Activated CD8-positive, alpha-beta memory T cell treated with anti-CD3 and anti-CD28 coated beads for 48 hours (primary cell): ENCODE results near the gene KIAA1549.
"Not testable (repeated sequence)": the region's sequence is repeated elsewhere in the genome, so short reads cannot be mapped to it uniquely, and the experiment has no call there.

Experiments
- DNase-seq, 3 experiments: peaks; one replicate each; pipeline ENCODE4 v3.0.0-alpha.2; 2020; ENCODE audit warnings: low read depth in 2 of 3, low spot score in 2 of 3

KIAA1549 gene

DNA sequence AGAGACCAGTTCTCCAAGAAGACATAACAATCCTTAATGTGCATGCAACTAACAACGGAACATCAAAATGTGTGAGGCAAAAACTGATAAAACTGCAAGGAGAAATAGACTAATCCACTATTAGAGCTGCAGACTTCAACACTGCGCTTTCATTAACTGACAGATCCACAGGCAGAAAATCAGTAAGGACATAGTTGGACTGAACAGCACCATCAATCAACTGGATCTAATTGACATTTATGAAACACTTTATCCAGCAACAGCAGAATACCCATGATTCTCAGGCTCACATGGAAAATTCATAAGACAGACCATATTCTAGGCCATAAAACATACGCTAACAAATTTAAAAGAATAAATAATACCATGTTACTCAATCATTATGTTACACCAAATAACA lies 161.6 kb downstream of the KIAA1549 start:
- DNase-seq: no peak

DNA sequence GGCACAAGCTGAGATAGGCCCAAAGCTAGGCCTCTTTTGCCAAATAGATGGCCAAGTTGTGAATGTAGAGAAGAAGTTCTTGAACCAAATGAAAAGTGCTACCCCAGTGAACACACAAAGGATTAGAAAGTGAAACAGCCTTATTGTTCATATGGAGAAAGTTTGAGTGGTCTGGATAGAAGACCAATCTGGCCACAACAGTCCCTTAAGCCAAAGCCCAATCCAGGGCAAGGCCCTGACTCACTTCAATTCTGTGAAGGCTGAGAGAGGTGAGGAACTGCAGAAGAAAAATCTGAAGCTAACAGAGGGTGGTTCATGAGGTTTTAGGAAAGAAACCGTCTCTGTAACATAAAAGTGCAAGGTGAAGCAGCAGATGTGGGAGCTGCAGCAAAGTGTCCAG lies 164.5 kb downstream of the KIAA1549 start:
- no peak for DNase-seq

DNA sequence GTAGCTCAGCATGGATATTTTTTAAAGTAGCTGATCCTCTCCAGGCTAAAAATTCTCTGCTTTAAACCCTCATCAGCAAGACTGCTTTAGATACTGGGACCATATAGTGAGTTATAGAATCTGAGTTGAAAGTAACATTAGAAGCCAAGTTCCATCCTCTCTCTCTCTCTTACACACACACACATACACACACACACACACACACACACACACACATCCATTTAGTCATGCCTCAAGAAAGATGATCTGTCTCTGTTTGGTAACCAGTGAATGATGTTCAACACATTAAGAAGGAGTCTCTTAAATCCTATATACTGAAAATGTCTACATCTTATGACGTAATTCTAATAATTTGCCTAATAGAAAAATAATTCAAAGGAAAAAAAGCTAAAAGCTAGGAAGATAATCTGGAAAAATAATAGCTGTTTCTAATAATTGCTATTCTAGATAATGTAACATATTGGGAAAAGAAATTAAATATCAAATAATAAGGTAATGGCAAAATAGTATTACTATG lies 166.3 kb downstream of the KIAA1549 start:
- no peak for DNase-seq

DNA sequence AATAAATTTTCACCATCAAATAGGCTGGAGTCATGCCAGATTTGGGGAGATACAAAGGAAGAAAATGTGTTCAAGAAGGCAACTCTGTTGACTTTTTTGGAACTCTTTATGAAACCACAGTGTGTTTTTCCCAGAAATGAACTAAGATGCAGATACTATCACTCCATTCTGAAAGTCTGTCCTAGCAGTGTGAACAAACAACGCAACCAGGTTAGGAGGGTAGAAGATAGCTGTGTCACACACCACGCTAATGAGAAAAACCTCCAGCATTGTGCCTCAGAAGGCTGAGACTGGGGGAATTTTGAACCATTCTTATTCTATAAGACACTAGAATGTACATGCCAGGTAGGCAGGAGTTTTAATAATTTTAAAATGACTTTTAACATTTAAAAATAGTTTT lies 167.2 kb downstream of the KIAA1549 start:
- DNase-seq: no peak

DNA sequence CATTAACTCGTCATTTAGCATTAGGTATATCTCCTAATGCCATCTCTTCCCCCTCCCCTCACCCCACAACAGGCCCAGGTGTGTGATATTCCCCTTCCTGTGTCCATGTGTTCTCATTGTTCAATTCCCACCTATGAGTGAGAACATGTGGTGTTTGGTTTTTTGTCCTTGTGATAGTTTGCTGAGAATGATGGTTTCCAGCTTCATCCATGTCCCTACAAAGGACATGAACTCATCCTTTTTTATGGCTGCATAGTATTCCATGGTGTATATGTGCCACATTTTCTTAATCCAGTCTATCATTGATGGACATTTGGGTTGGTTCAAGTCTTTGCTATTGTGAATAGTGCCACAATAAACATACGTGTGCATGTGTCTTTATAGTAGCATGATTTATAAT lies 169.9 kb downstream of the KIAA1549 start:
- DNase-seq: not testable (repeated sequence)

DNA sequence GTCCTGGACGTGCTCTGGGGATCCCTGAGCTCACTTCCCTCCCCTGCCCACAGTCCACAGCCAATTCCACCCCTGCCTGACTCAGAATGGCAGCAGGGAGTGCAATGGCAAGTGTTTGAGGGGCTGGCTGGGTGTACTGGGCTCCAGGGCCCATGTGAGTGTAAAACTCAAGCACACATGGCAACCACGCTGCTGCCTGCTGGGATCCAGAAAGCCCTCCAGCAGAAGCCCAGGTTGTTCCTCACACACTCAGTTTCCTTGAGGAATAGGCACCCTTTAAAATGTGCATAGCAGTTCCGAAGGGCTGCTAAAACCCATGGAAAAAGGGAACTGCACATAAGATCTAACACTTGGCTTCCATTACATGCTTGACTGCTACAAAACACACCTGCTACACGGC lies 171.8 kb downstream of the KIAA1549 start:
- no peak for DNase-seq

DNA sequence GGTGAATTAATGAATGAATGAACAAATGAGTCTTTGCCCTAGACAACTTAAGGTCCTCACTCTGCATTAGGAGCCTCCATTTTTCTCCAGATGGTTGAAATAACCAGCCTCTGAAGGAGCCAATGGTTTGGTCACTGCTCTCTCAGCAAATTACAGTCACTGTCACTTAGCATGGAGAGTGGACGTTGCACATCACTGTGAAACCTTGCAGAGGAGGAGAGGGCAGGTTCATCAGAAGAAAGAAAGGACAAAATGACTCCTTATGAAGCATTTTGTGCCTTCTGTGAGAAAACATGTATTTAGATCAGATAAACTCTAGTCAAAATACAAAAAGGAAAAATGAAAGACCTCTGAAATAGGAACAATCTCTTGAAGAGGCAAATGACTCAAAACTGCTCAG lies 176.6 kb downstream of the KIAA1549 start:
- no peak for DNase-seq

DNA sequence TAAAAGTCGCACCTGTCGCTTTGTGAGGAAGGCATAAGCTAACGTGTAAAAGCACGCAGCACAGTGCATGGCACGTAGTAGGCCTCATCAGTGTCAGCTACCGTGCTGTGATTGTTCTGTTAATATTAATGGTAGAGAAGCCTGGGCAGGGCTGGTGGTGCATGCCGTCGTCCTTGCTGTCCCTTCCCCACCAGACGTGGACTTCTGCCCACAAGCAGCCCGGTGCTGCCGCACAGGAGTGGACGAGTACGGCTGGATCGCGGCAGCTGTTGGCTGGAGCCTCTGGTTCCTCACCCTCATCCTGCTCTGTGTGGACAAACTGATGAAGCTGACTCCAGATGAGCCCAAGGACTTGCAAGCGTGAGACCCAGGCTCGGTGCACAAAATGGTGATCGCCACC lies 178.5 kb downstream of the KIAA1549 start:
- DNase-seq: no peak

DNA sequence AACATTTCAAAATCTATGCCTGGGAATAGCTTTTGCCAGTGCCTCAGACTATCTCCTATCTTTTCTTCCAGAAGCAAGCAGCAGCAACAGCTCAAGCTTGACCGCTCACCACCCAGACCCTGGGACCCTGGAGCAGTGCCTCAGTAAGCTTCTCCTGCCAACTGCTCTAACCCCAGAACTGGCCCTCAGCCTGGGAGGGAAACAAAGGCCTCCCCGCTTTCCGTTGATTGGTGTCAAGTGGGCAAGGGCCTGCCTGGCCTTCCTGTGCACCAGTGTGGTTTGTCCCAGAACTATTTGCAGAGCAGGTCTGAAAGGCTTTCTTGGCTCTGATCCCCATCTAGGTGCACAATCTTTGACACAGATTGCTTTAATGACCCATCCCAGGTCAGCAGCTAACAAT lies 179.9 kb downstream of the KIAA1549 start:
- no peak for DNase-seq

DNA sequence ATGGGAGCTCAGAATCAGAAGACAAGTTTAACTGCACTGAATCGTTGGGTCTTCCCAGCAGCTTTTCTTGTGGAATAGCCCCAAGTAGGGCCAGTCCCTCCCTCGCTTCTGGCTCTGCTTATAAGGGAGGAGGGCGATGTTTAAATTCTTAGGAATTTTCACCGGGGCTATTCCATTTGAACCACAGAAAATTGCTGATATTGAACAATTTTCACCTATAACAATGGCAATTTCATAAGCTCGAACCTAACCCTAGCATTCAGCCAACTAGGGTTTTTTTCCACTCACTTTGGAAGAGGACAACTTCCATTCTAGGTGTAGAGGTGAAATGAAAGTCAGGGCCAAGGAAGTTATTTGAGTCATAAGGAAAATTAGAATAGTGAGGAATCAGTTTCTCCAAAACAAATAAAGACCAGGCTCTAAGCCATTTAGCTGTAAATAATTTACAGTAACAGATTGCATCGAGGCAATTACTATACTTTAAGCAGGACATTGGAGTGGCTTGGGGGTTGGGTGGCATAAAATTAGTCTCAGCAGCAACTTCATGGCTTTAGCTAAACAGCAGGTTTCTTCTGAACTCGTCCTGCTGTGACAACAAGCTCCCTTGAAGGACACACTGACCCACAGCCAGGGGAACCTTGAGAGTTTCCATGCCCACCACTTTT lies 181.7 kb downstream of the KIAA1549 start:
- no peak for DNase-seq

DNA sequence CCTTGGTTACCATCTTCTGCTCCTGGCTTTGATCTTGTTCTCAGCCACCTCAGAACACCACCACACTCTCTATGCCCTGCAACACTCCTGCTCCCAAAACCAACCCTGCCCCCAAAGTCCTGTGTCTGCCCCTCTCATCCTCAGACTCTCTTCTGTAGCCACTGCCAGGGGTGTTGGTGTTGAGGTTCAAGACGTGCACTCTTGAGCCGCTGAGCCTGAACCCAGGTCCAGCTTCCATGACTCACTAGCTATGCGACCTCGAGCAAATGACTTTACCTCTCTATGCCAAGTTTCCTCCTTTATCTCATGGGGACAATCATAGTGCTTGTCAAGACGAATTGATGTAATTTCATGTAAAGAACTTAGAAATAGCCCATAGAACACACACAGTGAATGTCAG lies 182.4 kb downstream of the KIAA1549 start:
- no peak for DNase-seq

DNA sequence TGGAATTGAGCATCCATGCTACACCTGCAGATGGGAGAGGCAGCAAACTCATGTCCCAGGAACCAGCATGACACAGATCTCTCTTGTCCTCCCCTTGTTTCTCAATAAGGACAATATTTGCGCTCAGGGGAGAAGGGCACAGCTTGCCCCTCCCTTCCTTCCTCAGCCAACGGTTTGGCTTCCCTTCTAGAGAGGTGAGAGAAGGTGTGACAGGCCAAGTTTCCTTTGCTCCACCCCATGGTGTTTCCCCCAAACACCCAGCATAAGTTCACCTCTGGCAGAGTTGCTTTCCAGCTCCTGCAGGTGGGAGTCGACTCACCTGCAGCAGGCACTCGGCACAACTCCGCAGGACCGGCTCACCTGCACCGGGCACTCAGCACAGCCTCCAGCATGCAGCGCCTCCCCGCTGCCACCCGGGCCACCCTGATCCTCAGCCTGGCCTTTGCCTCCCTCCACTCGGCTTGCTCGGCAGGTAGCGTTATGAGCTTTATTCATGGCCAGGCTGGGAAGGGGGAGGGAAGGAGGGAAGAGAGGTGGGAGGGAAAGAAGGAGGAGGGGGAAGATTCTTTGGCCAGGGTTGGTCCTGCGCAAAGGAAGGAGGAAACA lies 183.4 kb downstream of the KIAA1549 start, which contains the start of the genes ATP6V0A4 and TMEM213:
ATP6V0A4 (minus strand) TSS at position 482 of the 606 bp plus-strand sequence. CDS start 26,949 bp downstream, outside the sequence.
TMEM213 (plus strand) TSS at position 280 of the 606 bp plus-strand sequence; CDS start at position 391, 111 bp downstream.
- DNase-seq: no peak

DNA sequence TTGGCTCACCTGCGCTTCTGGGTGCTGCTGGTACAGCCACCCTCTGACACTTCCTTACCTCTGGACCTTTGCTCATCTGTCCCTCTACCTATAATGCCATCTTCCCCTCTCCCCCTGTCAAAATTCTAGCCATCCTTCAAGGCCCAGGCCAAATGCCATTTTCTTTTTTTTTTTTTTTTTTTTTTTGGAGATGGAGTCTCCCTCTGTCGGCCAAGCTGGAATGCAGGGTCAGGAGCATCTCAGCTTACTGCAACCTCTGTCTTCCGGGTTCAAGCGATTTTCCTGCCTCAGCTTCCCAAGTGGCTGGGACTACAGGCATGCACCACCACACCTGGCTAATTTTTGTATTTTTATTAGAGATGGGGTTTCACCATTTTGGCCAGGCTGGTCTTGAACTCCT lies 184.1 kb downstream of the KIAA1549 start:
- DNase-seq: not testable (repeated sequence)

DNA sequence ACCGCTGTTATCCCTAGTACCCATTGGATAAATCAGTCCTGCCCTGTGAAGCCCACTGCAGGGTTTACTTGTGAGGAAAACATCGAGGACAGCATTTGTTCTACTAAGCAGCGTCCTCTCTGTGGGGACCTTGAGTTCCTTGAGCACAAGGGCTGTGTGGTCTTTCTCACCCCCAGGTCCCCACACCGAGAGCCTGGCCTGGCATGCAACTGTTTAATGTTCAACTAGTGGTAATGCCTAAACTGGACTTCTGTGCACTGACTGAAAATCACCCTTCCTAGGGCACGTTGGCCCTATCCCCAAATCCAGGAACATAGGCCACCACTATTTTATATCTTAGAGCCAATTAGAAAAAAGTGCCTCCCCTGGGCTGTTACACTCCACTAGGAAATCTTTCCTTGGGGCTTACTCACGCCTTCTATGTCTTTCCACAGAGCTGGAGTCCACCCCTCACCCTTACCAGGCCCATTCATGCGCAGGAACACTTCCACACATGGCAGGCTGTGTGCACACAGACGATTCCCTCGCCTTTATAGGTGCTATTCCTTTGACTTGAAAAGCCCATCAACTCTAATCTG lies 185.1 kb downstream of the KIAA1549 start:
- DNase-seq: no peak

DNA sequence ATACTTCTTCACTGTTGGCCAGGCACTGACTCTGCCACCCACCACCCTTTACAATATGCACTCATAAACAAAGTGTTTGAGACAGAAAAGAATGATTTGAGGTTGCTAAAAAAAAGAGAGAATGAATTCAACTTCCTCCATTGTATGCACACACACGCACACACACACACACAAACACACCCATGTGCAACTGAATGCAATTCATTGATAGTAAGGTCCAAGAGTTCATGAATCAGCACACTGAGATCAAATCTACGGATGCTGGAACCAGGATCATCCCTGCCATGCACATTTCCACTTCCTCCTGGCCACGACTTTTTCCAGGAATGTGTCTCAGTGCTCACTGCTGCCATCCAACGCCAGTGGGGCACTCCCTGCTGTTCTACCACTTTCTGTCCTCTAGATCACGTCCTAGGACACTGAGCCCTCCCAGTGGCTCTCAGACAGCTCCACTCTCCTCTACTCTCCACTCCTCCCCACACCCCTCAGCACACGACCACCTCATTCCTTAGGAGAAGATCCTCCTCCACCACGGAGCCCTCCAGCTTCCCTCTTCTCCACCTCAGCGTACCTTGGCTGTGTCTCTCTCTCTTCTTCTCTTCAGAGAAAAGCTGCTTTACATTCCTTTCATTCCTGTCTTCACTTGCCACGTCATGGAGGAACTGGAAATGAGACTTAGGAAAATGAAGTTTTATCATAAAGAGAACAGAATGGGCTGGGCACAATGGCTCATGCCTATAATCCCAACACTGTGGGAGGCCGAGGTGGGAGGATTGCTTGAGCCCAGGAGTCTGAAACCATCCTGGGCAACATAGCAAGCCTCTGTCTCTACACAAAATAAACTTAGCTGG lies 195.4 kb downstream of the KIAA1549 start:
- DNase-seq: no peak

DNA sequence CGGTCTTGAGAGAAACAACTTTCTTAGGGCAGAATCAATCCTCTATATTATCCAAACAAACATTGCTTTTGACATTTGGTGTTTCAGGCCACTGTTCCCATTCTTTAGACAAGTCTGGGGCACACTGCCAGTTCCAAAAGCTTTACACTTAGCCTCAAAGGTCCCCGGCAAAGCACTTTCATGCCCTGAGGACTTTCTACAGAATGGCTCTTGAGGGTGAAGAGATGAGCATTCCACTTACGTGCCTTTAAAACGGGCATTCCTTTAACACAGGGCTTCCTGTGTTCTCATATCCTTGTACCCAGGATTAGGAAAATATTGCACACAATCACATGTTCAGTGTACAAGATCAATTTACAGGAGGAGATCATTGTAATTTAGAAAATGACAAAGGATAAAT lies 196.5 kb downstream of the KIAA1549 start:
- DNase-seq: no peak
